Endothelial cell (in vitro differentiated cells): ENCODE results near the gene VWF. TPM values are rescaled to one million over a fixed set of nuclear protein-coding genes. Genes with fewer than 3 reads are reported as not detected.

Experiments used
- DNase-seq: peaks from one replicate; pipeline ENCODE4 v3.0.0; 2021; ENCODE audit warnings: low spot score
- H3K27ac Mint-ChIP-seq: one replicate; pipeline ENCODE4 v1.8.0; 2021; ENCODE audit warnings: mixed read lengths, inconsistent platforms; ENCODE audit not compliant: unreplicated experiment
- H3K27me3 Mint-ChIP-seq: one replicate; pipeline ENCODE4 v1.8.0; 2021; ENCODE audit warnings: mild to moderate bottlenecking, moderate library complexity, mixed read lengths, inconsistent platforms; ENCODE audit not compliant: unreplicated experiment
- H3K36me3 Mint-ChIP-seq: one replicate; pipeline ENCODE4 v1.8.0; 2021; ENCODE audit warnings: mild to moderate bottlenecking, low read depth, mixed read lengths, inconsistent platforms; ENCODE audit not compliant: unreplicated experiment
- H3K4me1 Mint-ChIP-seq: one replicate; pipeline ENCODE4 v1.8.0; 2021; ENCODE audit warnings: mild to moderate bottlenecking, mixed read lengths, inconsistent platforms; ENCODE audit not compliant: unreplicated experiment
- H3K4me3 Mint-ChIP-seq: one replicate; pipeline ENCODE4 v1.8.0; 2021; ENCODE audit warnings: mild to moderate bottlenecking, mixed read lengths, inconsistent platforms; ENCODE audit not compliant: unreplicated experiment
- H3K9me3 Mint-ChIP-seq: one replicate; pipeline ENCODE4 v1.8.0; 2021; ENCODE audit warnings: mixed read lengths, inconsistent platforms; ENCODE audit not compliant: unreplicated experiment
- total RNA-seq: library from RNA; stranded (reverse); fragmentation: NEBNext Ultra II Directional; extraction: Animal tissue kit (Norgen Biotek cat#: 25700); gene quantifications from one replicate; pipeline ENCODE4 v1.2.1, GENCODE V29; 2021; ENCODE audit not compliant: unreplicated experiment
- TF ChIP-seq, protein P1 (sequence below): fragments of 200-600 bp; sonication (generic); IDR thresholded peaks from one replicate; pipeline ENCODE4 v1.5.0; 2021; ENCODE audit warnings: antibody characterized with exemption; ENCODE audit not compliant: unreplicated experiment

VWF gene
- total RNA-seq, 1 donor from 2014 or later = 56.0 TPM

DNA sequence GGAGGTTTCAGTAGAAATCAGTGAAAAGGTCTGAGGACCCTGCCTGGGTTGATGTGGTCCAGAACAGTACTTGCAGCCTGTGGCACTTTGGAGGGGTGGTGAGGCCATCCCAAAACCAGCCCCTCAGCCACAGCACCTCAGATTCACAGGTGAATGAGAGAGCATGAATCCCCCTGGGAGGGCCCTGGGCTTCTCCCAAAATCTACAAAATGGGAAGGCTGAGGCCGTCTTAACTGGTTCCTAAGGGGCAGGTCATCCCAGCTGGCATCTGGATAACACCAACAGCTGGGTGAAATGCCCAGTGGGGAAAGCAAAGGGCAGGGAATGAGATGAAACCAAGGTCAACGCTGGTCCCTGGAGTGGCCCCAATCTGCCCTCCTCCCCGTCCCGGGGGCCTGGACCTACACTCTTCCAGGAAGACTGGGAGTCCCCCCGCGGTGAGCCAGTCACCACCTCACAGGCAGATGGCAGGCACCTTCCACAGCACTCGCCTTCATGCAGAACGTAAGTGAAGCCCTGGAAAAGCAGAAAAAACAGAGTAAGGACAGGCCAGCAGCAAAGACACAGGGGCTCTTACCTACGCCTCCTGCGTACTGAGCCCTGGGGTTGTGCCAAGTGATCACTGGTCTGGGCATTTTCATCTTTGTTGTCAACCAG is 153.1 kb downstream of the VWF start:
- Mint-ChIP-seq H3K36me3 (peaks cover 14% of the 10 kb centered on the region), H3K9me3 (no peaks in the 10 kb centered on the region), H3K27me3 (peaks cover 3% of the 10 kb centered on the region), H3K27ac (no peak overlapping the region), H3K4me3 (no peak overlapping the region), H3K4me1 (peaks cover 3% of the 10 kb centered on the region)
- TF ChIP-seq, protein P1, sequence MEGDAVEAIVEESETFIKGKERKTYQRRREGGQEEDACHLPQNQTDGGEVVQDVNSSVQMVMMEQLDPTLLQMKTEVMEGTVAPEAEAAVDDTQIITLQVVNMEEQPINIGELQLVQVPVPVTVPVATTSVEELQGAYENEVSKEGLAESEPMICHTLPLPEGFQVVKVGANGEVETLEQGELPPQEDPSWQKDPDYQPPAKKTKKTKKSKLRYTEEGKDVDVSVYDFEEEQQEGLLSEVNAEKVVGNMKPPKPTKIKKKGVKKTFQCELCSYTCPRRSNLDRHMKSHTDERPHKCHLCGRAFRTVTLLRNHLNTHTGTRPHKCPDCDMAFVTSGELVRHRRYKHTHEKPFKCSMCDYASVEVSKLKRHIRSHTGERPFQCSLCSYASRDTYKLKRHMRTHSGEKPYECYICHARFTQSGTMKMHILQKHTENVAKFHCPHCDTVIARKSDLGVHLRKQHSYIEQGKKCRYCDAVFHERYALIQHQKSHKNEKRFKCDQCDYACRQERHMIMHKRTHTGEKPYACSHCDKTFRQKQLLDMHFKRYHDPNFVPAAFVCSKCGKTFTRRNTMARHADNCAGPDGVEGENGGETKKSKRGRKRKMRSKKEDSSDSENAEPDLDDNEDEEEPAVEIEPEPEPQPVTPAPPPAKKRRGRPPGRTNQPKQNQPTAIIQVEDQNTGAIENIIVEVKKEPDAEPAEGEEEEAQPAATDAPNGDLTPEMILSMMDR = no peak
- no peak for DNase-seq

- Mint-ChIP-seq H3K4me1 (peaks cover 8% of the 10 kb centered on the region), H3K4me3 (no peak overlapping the region), H3K9me3 (no peaks in the 10 kb centered on the region), H3K27me3 (peaks cover 3% of the 10 kb centered on the region), H3K27ac (no peak overlapping the region), H3K36me3 (peaks cover 12% of the 10 kb centered on the region)
- no peak for DNase-seq
- TF ChIP-seq, protein P1 = no peak
Observed at GRCh38 chr12:5969974-5970690, 154.3 kb downstream of the VWF start.

DNA sequence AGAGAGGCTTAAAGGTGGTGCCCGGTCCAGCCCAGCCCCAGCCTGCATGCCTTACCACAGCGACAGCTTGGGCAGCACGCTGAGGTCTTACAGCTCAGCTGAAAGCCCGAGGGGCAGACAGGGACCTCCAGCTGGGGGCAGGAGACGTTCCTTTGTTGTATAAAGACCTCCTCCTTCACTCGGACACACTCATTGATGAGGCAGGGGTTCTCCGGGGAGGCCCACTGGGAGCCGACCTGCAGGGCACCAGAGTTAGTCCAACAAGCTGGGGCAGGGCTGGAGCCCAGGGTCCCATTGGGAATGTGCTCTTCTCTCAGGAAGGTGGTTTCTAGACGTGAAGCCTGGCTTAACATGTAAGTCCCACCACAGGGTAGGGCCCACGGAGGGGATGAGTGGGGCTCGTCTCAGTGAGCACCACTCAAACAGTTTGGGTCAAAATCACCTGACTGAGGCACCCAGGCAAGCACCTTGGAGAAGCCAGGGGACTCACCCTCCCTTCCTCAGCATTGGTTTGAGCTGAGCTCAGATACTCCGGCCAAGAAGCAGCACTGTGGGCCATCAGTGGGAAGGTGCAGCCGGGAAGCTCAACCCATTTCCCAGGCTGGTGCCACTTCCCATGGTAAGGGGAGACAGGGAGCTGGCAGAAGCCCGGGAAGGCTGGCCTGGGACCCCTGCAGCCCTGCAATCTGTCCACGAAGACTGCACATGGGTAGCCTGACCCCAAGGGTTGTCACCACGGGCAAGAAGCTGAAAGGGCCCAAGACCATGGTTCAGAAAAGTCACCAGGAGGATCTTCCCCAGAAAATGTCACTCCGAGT is 155.1 kb downstream of the VWF start:
- DNase-seq = no peak
- Mint-ChIP-seq H3K27ac (no peak overlapping the region), H3K27me3 (peaks cover 3% of the 10 kb centered on the region), H3K4me3 (no peak overlapping the region), H3K4me1 (peaks cover 15% of the 10 kb centered on the region), H3K36me3 (peaks cover 8% of the 10 kb centered on the region), H3K9me3 (no peaks in the 10 kb centered on the region)
- TF ChIP-seq, protein P1 = no peak

DNA sequence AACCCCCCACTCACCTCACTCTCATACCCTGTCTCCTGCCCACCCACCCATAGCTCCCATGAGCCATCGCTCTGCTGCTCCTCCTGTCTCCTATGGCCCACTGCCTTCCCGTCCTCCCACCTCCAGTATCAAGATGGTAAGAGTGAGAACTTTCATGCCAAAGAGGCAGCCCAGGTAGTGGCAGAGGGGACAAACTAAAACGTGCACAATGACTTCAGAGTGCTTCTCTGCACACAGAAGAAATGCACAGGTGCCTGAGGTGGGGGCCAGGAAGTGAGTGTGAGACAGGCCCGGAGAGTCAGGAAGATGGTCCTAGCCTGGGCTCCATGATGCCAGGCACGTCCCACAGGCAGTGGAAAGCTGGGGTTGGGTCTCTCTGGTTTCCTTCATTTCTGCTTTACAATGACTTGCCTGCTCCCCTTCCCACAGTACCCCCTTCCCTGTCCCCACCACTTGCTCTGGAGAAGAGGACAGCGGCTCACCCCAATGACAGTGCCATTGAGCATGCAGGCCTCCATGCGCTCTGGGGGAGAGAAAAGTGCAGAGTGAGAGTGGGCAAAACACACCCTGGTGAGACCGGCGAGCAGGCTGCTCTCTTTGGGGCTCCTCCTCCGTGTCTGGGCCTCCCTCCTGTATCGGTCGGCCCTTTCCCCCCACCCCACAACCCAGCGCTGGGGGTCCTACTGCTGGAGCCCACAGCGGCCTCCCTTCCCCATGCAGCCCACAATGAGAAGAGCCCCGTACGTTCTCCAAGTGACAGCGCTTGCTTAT is 156.6 kb downstream of the VWF start:
- no peak for DNase-seq
- H3K27me3 Mint-ChIP-seq = peaks cover 3% of the 10 kb centered on the region
- TF ChIP-seq, protein P1 = no peak
- H3K4me1 Mint-ChIP-seq = peaks cover 17% of the 10 kb centered on the region
- peaks cover 5% of the 10 kb centered on the region for H3K36me3 Mint-ChIP-seq
- H3K9me3 Mint-ChIP-seq = no peaks in the 10 kb centered on the region
- H3K4me3 Mint-ChIP-seq = no peak overlapping the region
- no peak overlapping the region for H3K27ac Mint-ChIP-seq
